Measurements from ENCODE around the gene TOM1L2. TPM values are rescaled to one million over a fixed set of nuclear protein-coding genes. Genes with fewer than 3 reads are reported as not detected.

Gene TOM1L2
- total RNA-seq, 1 donor from 2014 or later: 16.3 TPM

DNA sequence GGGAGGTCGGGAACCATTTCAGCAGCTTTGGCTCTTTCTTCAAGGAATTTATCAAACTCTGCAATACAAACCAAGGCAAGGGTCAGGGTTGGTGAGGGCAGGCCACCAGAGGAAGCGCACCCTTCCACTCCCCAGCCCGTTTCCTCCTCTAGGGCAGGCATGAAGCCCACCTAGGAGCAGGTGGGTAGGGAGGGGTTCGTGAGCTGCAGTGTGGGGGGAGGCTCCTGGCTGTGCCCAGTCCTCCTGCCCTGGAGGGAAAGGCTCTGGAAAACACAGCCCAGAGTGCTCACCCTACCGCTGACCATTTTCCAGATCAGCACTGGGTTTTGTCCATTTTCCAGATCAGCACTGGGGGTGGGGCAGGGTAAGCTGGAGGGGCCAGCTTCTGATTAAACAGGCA is 124.5 kb downstream of the TOM1L2 start:
- no peak for DNase-seq (ENCODE audit: low read depth)
- TF ChIP-seq, protein P1, sequence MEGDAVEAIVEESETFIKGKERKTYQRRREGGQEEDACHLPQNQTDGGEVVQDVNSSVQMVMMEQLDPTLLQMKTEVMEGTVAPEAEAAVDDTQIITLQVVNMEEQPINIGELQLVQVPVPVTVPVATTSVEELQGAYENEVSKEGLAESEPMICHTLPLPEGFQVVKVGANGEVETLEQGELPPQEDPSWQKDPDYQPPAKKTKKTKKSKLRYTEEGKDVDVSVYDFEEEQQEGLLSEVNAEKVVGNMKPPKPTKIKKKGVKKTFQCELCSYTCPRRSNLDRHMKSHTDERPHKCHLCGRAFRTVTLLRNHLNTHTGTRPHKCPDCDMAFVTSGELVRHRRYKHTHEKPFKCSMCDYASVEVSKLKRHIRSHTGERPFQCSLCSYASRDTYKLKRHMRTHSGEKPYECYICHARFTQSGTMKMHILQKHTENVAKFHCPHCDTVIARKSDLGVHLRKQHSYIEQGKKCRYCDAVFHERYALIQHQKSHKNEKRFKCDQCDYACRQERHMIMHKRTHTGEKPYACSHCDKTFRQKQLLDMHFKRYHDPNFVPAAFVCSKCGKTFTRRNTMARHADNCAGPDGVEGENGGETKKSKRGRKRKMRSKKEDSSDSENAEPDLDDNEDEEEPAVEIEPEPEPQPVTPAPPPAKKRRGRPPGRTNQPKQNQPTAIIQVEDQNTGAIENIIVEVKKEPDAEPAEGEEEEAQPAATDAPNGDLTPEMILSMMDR (IDR thresholded peaks at IDR 0.05; ENCODE audit: insufficient read depth, low read length, poor library complexity, severe bottlenecking): no peak
- no peaks in the 10 kb centered on the region for H3K27me3 ChIP-seq (ENCODE audit: control insufficient read depth, insufficient read depth, low read length)
- no peaks in the 10 kb centered on the region for H3K36me3 ChIP-seq (ENCODE audit: control insufficient read depth, insufficient read depth, low read length)
- H3K4me3 ChIP-seq (ENCODE audit: low read depth, low read length): no peak overlapping the region

DNA sequence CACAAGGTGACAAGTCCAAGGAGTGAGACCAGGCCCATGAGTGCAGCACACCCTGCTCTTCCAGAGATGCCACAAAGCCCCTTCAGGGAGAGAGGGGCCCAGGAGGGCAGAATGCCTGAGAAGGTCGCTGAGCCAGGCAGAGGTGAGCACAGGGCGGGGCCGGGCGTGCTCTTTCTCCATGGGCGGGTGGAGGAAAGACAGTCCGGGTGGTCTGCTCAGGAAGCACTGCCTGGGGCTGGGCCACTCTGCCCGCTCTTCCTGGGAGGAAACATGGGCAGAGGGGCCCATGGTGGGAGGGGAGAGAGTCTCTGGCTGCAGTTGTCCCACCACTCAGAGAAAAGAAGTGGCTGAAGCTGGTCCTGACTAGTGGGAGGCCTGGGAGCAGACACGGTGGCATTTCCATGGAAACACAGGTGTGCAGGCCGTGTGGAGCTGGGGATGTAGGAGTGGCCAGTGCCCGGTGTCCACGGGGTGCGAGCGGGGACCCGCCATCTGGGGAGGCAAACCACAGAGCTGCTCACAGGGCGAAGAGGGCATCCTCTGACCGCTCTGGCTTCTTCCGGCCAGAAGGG is 125.0 kb downstream of the TOM1L2 start:
- Histone ChIP-seq H3K27me3 (ENCODE audit: control insufficient read depth, insufficient read depth, low read length) (no peaks in the 10 kb centered on the region), H3K36me3 (ENCODE audit: control insufficient read depth, insufficient read depth, low read length) (no peaks in the 10 kb centered on the region), H3K4me3 (ENCODE audit: low read depth, low read length) (no peak overlapping the region)
- no peak for DNase-seq (ENCODE audit: low read depth)
- TF ChIP-seq, protein P1 (IDR thresholded peaks at IDR 0.05; ENCODE audit: insufficient read depth, low read length, poor library complexity, severe bottlenecking): no peak

DNA sequence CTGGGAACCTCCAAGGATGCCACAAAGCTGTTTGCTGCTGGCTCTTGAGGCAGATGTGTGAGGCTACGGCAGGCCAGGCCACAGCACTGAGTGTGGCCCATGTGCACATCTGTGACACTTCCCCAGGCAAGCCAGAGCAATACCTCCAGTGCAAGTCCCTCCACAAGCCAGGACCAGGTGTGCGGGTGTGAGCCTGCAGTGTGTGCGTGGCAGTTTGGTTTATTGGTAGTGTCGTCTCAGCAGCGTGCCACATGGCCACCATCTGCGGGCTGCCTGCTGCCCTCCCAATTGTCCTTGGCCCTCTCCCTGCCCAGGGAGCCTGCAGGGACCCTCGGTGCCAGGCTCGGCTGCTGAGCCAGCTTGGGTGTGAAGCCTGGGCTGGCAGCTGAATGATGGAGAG is 125.6 kb downstream of the TOM1L2 start:
- H3K36me3 ChIP-seq (ENCODE audit: control insufficient read depth, insufficient read depth, low read length): no peaks in the 10 kb centered on the region
- no peak overlapping the region for H3K4me3 ChIP-seq (ENCODE audit: low read depth, low read length)
- H3K27me3 ChIP-seq (ENCODE audit: control insufficient read depth, insufficient read depth, low read length): no peaks in the 10 kb centered on the region
- no peak for DNase-seq (ENCODE audit: low read depth)
- TF ChIP-seq, protein P1 (IDR thresholded peaks at IDR 0.05; ENCODE audit: insufficient read depth, low read length, poor library complexity, severe bottlenecking): no peak

DNA sequence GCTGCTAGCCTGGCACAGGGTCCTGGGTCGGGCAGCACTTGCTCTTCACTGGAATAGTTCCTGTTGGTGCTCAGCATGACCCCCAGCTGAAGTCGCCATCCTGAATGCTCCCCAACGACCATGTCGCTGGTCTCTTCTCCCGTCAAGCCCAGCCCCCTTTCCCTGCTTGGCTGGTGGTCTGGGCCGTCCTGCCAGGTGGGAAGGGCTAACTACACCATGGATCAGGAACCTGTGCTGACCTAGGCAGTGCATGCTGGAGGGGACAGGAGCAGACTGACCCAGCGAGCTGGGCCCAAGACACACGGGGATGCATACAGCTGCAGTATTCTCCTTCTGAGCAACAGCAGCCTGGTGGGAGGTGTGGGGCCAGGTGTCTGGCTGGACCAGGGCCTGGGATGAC is 126.2 kb downstream of the TOM1L2 start:
- TF ChIP-seq, protein P1 (IDR thresholded peaks at IDR 0.05; ENCODE audit: insufficient read depth, low read length, poor library complexity, severe bottlenecking): no peak
- H3K36me3 ChIP-seq (ENCODE audit: control insufficient read depth, insufficient read depth, low read length): no peaks in the 10 kb centered on the region
- H3K27me3 ChIP-seq (ENCODE audit: control insufficient read depth, insufficient read depth, low read length): no peaks in the 10 kb centered on the region
- no peak overlapping the region for H3K4me3 ChIP-seq (ENCODE audit: low read depth, low read length)
- DNase-seq (ENCODE audit: low read depth): no peak

DNA sequence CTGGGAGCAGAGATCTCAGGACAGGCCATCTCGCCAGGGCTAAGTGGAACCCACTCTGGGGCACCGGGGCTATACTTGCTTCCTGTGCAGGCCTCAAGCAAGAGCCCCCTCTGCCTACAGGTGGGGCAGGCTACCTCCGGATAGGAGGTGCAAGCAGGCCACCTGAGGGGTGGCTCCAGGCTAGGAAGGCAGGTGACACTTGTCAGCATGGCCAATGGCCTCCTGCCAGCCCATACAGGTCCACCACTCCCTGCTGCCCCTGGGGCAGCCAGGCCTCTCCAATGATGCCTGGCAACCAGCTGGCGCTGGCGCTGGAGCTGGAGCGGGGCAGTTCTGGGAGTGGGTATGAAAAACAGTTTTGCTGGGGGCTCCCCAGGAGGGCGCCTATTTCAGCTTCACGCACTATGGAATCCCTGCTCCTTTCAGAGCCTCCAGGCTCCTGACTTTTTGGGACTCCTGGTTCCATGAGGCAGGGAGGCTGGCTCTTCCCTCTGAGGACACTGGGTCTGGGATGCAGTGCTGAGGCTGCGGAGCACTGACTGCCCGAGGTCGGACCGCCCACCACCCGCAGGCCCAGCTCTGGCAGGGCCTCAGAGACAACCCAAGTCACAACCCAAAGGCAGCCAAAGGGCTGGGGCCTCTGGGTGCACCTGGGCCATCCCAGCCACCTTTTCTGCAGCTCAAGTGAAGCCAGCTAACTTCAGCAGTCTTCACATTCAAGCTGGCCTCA is 127.0 kb downstream of the TOM1L2 start:
- no peaks in the 10 kb centered on the region for H3K27me3 ChIP-seq (ENCODE audit: control insufficient read depth, insufficient read depth, low read length)
- no peaks in the 10 kb centered on the region for H3K36me3 ChIP-seq (ENCODE audit: control insufficient read depth, insufficient read depth, low read length)
- TF ChIP-seq, protein P1 (IDR thresholded peaks at IDR 0.05; ENCODE audit: insufficient read depth, low read length, poor library complexity, severe bottlenecking): no peak
- DNase-seq (ENCODE audit: low read depth): no peak
- H3K4me3 ChIP-seq (ENCODE audit: low read depth, low read length): no peak overlapping the region

DNA sequence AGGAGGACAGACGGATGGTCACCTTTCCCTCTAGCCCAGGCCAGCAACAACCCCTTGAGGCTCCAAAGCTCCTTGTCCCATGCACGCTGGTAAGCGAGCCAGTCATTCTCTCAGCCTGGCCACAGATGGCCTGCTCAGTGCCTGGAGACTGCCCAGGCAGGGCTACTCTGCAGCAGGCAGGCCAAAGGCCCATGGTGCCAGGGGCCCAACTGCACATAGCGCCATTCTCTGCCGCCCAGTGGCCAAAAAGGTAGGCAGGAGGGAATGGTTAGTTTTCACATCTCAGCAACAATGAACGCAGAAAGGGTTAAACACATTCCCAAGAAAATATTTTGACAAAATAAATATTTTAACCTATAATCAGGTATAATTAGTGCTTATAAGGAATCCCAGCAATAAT is 127.7 kb downstream of the TOM1L2 start:
- TF ChIP-seq, protein P1 (IDR thresholded peaks at IDR 0.05; ENCODE audit: insufficient read depth, low read length, poor library complexity, severe bottlenecking): no peak
- no peak for DNase-seq (ENCODE audit: low read depth)
- no peaks in the 10 kb centered on the region for H3K27me3 ChIP-seq (ENCODE audit: control insufficient read depth, insufficient read depth, low read length)
- no peaks in the 10 kb centered on the region for H3K36me3 ChIP-seq (ENCODE audit: control insufficient read depth, insufficient read depth, low read length)
- no peak overlapping the region for H3K4me3 ChIP-seq (ENCODE audit: low read depth, low read length)

Data from kidney epithelial cell (primary cell).